ENCODE measurements around the gene TTC28.
"Not testable (repeated sequence)": the region's sequence is repeated elsewhere in the genome, so short reads cannot be mapped to it uniquely, and the experiment has no call there.

The TTC28 gene

DNA sequence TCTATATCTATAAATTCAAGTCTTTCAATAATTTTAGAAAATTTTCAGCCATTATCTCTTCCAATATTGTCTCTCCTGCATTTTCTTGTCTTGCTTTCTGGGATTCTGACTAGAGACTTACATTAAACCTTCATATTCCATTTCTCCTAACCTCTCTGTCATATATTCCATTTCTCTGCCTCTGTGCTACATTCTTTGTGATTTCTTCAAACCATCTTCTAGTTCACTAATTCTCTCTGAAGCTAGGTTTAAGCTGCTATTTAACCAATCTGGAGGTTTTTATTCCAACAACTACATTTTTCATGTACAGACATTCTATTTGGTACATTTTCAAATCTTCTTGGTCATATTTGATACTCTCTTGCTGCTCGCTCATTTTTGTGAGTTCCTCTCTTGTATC lies 122.5 kb downstream of the TTC28 start:
- DNase-seq (ENCODE audit: low read depth) = no peak
- H3K4me3 ChIP-seq (ENCODE audit: low read depth, low read length) = no peak overlapping the region

DNA sequence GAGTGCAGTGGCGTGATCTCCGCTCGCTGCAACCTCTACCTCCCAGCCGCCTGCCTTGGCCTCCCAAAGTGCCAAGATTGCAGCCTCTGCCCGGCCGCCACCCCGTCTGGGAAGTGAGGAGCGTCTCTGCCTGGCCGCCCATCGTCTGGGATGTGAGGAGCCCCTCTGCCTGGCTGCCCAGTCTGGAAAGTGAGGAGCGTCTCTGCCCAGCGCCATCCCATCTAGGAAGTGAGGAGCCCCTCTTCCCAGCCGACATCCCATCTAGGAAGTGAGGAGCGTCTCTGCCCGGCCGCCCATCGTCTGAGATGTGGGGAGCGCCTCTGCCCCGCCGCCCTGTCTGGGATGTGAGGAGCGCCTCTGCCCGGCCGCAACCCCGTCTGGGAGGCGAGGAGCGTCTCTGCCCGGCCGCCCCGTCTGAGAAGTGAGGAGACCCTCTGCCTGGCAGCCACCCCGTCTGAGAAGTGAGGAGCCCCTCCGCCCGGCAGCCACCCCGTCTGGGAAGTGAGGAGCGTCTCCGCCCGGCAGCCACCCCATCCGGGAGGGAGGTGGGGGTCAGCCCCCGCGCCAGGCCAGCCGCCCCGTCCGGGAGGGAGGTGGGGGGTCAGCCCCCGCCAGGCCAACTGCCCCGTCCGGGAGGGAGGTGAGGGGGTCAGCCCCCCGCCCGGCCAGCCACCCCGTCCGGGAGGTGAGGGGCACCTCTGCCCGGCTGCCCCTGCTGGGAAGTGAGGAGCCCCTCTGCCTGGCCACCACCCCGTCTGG lies 126.4 kb downstream of the TTC28 start:
- DNase-seq (ENCODE audit: low read depth); H3K4me3 ChIP-seq (ENCODE audit: low read depth, low read length): not testable (repeated sequence)

More for the DNA sequence above, 122.5 kb downstream of the TTC28 start:
- TF ChIP-seq, protein P1, sequence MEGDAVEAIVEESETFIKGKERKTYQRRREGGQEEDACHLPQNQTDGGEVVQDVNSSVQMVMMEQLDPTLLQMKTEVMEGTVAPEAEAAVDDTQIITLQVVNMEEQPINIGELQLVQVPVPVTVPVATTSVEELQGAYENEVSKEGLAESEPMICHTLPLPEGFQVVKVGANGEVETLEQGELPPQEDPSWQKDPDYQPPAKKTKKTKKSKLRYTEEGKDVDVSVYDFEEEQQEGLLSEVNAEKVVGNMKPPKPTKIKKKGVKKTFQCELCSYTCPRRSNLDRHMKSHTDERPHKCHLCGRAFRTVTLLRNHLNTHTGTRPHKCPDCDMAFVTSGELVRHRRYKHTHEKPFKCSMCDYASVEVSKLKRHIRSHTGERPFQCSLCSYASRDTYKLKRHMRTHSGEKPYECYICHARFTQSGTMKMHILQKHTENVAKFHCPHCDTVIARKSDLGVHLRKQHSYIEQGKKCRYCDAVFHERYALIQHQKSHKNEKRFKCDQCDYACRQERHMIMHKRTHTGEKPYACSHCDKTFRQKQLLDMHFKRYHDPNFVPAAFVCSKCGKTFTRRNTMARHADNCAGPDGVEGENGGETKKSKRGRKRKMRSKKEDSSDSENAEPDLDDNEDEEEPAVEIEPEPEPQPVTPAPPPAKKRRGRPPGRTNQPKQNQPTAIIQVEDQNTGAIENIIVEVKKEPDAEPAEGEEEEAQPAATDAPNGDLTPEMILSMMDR (IDR thresholded peaks at IDR 0.05; ENCODE audit: control insufficient read depth, extremely low read depth, insufficient read depth) = no peak

DNA sequence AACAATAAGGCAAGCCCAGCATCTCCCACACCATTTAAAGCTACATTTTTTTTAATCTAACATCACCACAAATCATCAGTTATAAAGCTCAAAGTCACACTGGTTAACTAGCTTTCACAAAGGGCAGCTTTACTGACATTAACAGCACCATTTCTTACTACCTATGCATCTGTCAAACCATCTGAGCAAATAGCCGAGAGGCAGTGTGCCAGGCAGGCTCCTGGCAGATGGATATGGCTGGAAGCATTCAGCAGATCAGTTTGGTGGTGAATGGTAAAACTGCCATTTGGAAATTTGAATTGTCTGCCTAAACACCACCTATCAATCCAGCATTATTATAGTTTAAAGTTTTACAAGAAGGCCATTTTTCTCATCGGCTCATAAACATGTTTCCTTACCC lies 131.2 kb downstream of the TTC28 start:
- TF ChIP-seq, protein P1 (IDR thresholded peaks at IDR 0.05; ENCODE audit: control insufficient read depth, extremely low read depth, insufficient read depth) = no peak
- no peak for DNase-seq (ENCODE audit: low read depth)
- H3K4me3 ChIP-seq (ENCODE audit: low read depth, low read length) = no peak overlapping the region

DNA sequence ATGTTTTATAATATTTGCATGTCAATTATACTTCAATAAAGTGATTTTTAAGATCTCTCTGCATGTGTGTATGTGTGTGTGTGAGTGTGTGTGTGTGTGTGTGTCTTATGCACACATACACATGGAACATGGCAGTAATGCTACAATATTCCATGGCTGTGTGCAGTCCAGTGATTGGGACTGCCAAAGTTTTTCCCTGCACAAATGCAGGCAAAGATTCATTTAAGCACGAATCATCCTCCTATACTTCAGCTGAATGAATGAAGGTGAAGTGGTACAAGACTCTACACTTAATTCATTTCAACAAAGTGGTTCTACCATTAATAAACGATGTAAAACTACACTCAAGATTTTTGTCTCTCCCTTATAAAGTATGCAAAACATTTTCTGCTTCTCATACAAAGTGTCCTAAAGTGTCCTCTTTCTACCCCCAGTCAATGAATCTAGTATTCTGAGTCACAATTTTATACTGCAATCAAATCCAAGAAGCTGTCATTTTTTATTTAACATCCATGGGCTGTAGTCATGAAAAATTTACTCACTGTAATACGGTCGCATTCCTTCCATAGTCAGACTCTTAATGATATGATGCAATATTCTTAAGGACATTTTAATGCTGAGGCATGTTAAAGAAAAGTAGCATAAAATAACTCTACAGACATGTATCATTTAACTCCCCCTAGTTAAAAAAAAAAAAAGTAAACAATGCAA lies 132.4 kb downstream of the TTC28 start:
- TF ChIP-seq, protein P1 (IDR thresholded peaks at IDR 0.05; ENCODE audit: control insufficient read depth, extremely low read depth, insufficient read depth) = no peak
- DNase-seq (ENCODE audit: low read depth) = no peak
- H3K4me3 ChIP-seq (ENCODE audit: low read depth, low read length) = no peak overlapping the region

DNA sequence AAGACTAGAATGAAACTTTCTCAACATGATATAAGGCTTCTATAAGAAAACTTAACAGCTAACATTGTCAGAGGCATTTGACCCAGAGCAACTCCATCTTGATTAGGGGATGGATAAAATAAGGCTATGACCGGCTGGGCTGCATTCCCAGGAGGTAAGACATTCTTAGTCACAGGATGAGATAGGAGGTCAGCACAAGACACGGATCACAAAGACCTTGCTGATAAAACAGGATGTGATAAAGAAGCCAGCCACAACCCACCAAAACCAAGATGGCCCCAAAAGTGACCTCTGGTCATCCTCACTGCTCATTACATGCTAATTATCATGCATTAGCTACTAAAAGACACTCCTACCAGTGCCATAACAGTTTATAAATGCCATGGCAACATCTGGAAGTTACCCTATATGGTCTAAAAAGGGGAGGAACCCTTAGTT lies 135.2 kb downstream of the TTC28 start:
- no peak overlapping the region for H3K4me3 ChIP-seq (ENCODE audit: low read depth, low read length)
- TF ChIP-seq, protein P1 (IDR thresholded peaks at IDR 0.05; ENCODE audit: control insufficient read depth, extremely low read depth, insufficient read depth) = no peak
- no peak for DNase-seq (ENCODE audit: low read depth)

GRCh38 chr22:28542980-28543621 lies 136.5 kb downstream of the TTC28 start:
- TF ChIP-seq, protein P1 (IDR thresholded peaks at IDR 0.05; ENCODE audit: control insufficient read depth, extremely low read depth, insufficient read depth) = no peak
- no peak overlapping the region for H3K4me3 ChIP-seq (ENCODE audit: low read depth, low read length)
- no peak for DNase-seq (ENCODE audit: low read depth)

DNA sequence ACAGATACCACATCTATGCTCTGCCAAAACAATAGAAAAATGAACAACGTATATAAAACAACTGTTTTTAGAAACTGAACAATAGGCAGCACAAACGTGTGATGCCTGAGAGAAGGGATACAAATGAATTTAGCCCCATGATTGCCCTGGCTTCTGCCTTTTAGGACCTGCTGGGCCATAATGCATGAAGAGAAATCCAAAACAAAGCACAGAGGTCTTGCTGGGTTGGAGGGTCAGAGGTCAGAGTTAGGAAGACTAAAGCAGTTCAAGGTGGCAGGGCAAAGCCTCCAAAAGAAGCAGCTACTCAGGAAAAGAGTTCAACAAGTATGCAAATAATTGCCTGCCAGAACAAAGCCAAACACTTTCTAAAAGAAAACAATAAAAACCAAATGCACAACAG lies 138.5 kb downstream of the TTC28 start:
- no peak overlapping the region for H3K4me3 ChIP-seq (ENCODE audit: low read depth, low read length)
- no peak for DNase-seq (ENCODE audit: low read depth)
- TF ChIP-seq, protein P1 (IDR thresholded peaks at IDR 0.05; ENCODE audit: control insufficient read depth, extremely low read depth, insufficient read depth) = no peak

All from LNCaP clone FGC (cell line).